Right atrium auricular region (tissue), 2 donors: ENCODE measurements around the gene AGAP5. TPM values are rescaled to one million over a fixed set of nuclear protein-coding genes. Genes with fewer than 3 reads are reported as not detected.

Source experiments
- DNase-seq: peaks from one replicate; pipeline ENCODE4 v3.0.0-alpha.2; 2019; ENCODE audit warnings: low spot score
- H3K27ac ChIP-seq, 2 donors: fragments of 200-600 bp; sonication (generic); 1 replicate in 1 of 2; 2 replicates in 1 of 2; pipeline ENCODE4 v1.5.1; 2016 to 2019
- H3K27me3 ChIP-seq, 2 donors: fragments of 200-600 bp; sonication (generic); one replicate each; pipeline versions ENCODE4 v1.5.1 to v1.6.0; 2017 to 2019
- H3K36me3 ChIP-seq: fragments of 200-600 bp; sonication (generic); one replicate; pipeline ENCODE4 v1.5.1; 2016
- H3K4me1 ChIP-seq, 2 donors: fragments of 200-600 bp; sonication (generic); one replicate each; pipeline versions ENCODE4 v1.5.1 to v1.6.0; 2017 to 2019
- H3K4me3 ChIP-seq, 2 donors: fragments of 200-600 bp; sonication (generic); 1 replicate in 1 of 2; 2 replicates in 1 of 2; pipeline ENCODE4 v1.5.1; 2017 to 2019; ENCODE audit warnings: mild to moderate bottlenecking in 1 of 2, moderate library complexity in 1 of 2
- H3K9me3 ChIP-seq, 2 donors: fragments of 200-600 bp; sonication (generic); one replicate each; pipeline ENCODE4 v1.5.1; 2019
- total RNA-seq, 2 donors: library from RNA; depleted of rRNA; stranded (reverse); fragments of >200 nt; gene quantifications; one replicate each; pipeline ENCODE4 v1.1.0, GENCODE V29; 2016
- TF ChIP-seq, protein P1 (sequence below), 2 donors: fragments of 200-600 bp; sonication (generic); IDR thresholded peaks; one replicate each; pipeline ENCODE4 v1.5.1; 2019; ENCODE audit warnings: antibody characterized with exemption in 2 of 2

Gene AGAP5
- total RNA-seq, 2 donors from 2014 or later: 1.5 to 1.9 TPM

DNA sequence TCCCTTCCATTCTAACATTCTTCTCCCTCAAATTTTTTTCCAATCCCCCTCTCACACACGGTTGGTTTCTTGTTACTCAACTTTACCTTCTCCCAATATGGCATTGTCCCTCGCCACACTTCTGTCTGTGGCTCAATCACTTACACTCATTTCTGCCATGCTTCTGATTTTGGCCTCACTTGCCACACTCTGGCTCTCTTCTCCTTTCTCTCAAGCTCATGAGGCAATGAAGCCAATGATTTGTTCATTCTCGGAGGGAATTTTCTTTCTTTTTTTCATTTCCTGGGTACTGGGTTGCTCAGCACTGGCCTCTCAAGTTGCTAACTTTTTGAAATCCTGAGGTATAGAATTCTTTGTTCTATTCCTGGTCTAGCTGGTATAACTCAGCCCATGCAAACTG lies 52.7 kb downstream of the AGAP5 start:
- H3K36me3 ChIP-seq: peaks cover 20% of the 10 kb centered on the region
- H3K27ac ChIP-seq: peak overlapping the region; percentile 77 to 95
- DNase-seq: no peak
- no peaks in the 10 kb centered on the region for H3K27me3 ChIP-seq
- TF ChIP-seq, protein P1, sequence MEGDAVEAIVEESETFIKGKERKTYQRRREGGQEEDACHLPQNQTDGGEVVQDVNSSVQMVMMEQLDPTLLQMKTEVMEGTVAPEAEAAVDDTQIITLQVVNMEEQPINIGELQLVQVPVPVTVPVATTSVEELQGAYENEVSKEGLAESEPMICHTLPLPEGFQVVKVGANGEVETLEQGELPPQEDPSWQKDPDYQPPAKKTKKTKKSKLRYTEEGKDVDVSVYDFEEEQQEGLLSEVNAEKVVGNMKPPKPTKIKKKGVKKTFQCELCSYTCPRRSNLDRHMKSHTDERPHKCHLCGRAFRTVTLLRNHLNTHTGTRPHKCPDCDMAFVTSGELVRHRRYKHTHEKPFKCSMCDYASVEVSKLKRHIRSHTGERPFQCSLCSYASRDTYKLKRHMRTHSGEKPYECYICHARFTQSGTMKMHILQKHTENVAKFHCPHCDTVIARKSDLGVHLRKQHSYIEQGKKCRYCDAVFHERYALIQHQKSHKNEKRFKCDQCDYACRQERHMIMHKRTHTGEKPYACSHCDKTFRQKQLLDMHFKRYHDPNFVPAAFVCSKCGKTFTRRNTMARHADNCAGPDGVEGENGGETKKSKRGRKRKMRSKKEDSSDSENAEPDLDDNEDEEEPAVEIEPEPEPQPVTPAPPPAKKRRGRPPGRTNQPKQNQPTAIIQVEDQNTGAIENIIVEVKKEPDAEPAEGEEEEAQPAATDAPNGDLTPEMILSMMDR (IDR thresholded peaks at IDR 0.05): no peak
- H3K9me3 ChIP-seq: no peaks in the 10 kb centered on the region
- H3K4me1 ChIP-seq: peaks cover 0 to 50% of the 10 kb centered on the region in 2 donors
- H3K4me3 ChIP-seq: no peak overlapping the region

GRCh38 chr10:73644767-73645166 lies 53.1 kb downstream of the AGAP5 start:
- DNase-seq: no peak
- Histone ChIP-seq H3K27me3 (no peaks in the 10 kb centered on the region), H3K9me3 (no peaks in the 10 kb centered on the region), H3K4me3 (no peak overlapping the region), H3K36me3 (peaks cover 20% of the 10 kb centered on the region), H3K27ac (peak overlapping the region; percentile 77 to 95), H3K4me1 (peaks cover 0 to 50% of the 10 kb centered on the region in 2 donors)
- TF ChIP-seq, protein P1 (IDR thresholded peaks at IDR 0.05): no peak

DNA sequence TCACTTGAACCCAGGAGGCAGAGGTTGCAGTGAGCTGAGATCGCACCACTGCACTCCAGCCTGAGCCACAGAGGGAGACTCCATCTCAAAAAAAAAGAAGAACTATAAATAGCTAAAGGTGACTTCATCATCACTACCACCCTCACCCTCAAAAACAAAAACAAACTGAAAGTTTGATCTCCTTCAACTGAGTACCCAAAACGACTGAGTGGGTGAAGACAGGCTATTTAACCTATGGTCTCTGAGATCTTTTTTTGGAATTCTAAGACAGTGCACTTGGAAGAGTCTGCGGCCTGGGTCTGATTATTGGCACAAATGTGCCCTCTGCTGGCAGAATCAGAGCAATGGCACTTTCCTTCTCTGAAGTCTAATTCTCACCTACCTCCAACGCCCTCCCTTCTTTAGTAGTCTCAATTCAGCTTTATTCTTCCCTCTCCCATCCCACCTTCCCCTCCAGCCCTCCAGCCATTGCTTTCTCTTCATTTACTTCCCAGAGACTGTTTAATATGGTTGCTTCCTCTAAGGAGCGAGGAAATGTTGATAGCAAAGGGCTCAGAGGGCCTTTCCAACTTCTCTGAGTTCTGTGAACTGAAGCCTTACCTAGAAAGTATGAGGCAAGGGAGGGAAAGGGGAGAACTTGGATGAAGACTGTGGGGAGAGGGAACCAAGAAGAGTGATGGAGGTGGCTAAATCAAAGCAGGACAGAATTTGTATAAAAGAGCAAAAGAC lies 53.7 kb downstream of the AGAP5 start:
- DNase-seq: peak; percentile 72
- H3K9me3 ChIP-seq: no peaks in the 10 kb centered on the region
- H3K27me3 ChIP-seq: no peaks in the 10 kb centered on the region
- H3K27ac ChIP-seq: peak overlapping the region; percentile 57 to 95
- H3K4me1 ChIP-seq: peaks cover 0 to 48% of the 10 kb centered on the region in 2 donors
- TF ChIP-seq, protein P1 (IDR thresholded peaks at IDR 0.05): peak; percentile 64 to 89
- no peak overlapping the region for H3K4me3 ChIP-seq
- peaks cover 20% of the 10 kb centered on the region for H3K36me3 ChIP-seq

DNA sequence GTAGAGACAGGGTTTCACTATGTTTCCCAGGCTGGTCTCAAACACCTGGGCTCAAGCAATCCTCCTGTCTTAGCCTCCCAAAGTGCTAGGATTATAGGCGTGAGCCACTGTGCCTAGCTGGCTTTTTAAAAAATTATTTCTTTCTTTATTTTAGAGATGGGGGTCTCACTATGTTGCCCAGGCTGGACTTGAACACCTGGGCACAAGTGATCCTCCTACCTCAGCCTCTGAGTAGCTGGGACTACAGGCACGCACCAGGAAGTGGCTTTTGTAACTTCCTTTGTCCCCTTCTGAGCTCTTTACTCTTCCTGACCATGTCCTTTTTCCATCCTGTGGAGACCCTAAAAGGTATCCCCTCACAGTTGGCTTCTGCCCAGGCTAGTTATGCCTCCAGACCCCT lies 54.5 kb downstream of the AGAP5 start:
- peak overlapping the region in 1 of 2 donors; percentile 95 for H3K27ac ChIP-seq
- H3K4me1 ChIP-seq: peaks cover 0 to 40% of the 10 kb centered on the region in 2 donors
- TF ChIP-seq, protein P1 (IDR thresholded peaks at IDR 0.05): no peak
- DNase-seq: no peak
- H3K4me3 ChIP-seq: no peak overlapping the region
- no peaks in the 10 kb centered on the region for H3K27me3 ChIP-seq
- H3K9me3 ChIP-seq: no peaks in the 10 kb centered on the region
- H3K36me3 ChIP-seq: peaks cover 17% of the 10 kb centered on the region

DNA sequence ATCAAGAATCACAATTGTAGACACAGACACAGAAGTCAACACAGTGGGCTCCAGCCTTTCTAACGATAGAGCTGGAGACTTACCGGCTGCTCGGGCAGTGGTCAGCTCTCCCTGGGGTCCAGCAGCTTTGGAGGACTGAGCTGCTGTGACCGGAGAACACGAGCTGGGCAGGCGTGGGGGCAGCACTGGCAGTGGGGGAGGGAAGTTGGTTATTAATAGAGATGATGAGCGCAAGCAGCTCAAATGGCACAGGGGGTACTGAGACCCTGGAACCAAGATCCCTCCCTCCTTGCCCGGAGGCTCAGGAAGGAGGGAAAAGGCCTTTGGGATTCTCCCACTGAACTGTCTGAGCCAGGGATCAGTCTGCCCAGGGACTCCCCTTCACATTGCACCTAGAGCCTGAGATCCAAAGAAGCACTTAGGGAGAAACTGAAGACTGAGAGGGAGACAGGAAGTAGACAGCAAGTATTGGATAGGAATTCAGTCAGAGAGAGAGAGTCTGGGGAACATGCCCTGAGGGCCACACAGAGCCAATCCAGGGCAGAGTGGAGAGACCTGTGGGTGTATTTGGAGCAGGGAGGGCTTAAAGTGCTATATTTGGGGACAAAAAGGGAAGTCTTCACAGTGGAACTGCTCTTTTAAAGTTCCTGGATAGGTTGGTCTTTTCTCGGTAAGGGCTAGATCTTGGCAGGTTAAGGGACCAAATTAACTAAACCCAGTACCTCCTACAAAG lies 56.4 kb downstream of the AGAP5 start, which contains the start of gene MYOZ1:
Gene MYOZ1, minus strand, starts transcription at position 147 of the 733 bp plus-strand sequence. CDS start 1,457 bp downstream, outside the sequence.
- no peak for DNase-seq
- peak within 1 kb of the TSS; percentile 11 to 23 for H3K27ac ChIP-seq
- peaks cover 0 to 22% of the 10 kb centered on the region in 2 donors for H3K4me1 ChIP-seq
- TF ChIP-seq, protein P1 (IDR thresholded peaks at IDR 0.05): no peak
- H3K27me3 ChIP-seq: no peaks in the 10 kb centered on the region
- no peaks in the 10 kb centered on the region for H3K36me3 ChIP-seq
- no peaks in the 10 kb centered on the region for H3K9me3 ChIP-seq
- no peak within 1 kb of the TSS for H3K4me3 ChIP-seq
